GM20000 (cell line): ENCODE data around the gene IKBIP.

Experiments
- DNase-seq: peaks from one replicate; pipeline ENCODE4 v3.0.0; 2012; ENCODE audit warnings: low spot score
- CTCF ChIP-seq: IDR thresholded peaks from 2 replicates; pipeline ENCODE4 v1.5.1; 2012; ENCODE audit warnings: mild to moderate bottlenecking, control low read depth; ENCODE audit errors: extremely low read depth, missing control alignments

IKBIP gene

GRCh38 chr12:98595243-98595988 lies 49.2 kb downstream of the IKBIP start:
- no peak for DNase-seq
- no peak for TF ChIP-seq CTCF

- no peak for TF ChIP-seq CTCF
- DNase-seq: no peak
Observed at GRCh38 chr12:98594050-98594835, 50.3 kb downstream of the IKBIP start.

- TF ChIP-seq CTCF: no peak
- DNase-seq: peak; percentile 94
Observed at GRCh38 chr12:98593351-98594049, 51.1 kb downstream of the IKBIP start, which contains the start of gene SLC25A3. Gene SLC25A3 (plus strand): TSS chr12:98593686. CDS start chr12:98593979, 293 bp downstream.

- TF ChIP-seq CTCF: no peak
- DNase-seq: no peak
Observed at GRCh38 chr12:98592825-98593322, 51.7 kb downstream of the IKBIP start.

GRCh38 chr12:98591209-98591608 lies 53.4 kb downstream of the IKBIP start:
- TF ChIP-seq CTCF: no peak
- no peak for DNase-seq

- no peak for TF ChIP-seq CTCF
- no peak for DNase-seq
Observed at GRCh38 chr12:98587084-98587483, 57.5 kb downstream of the IKBIP start.
